RWPE1 (cell line): ENCODE data around the gene APOC4.

ENCODE experiments used
- CTCF ChIA-PET: fragments of 350-600 bp; sonication (Branson Sonifier 250); formaldehyde crosslinking; extraction: SDS; loops from one replicate; lab custom pipeline; 2021; lab: Yijun Ruan, JAX
- POLR2A ChIA-PET: fragments of 400-600 bp; formaldehyde crosslinking; extraction: SDS; loops from one replicate; lab custom pipeline; 2020; ENCODE audit warnings: antibody characterized with exemption; ENCODE audit not compliant: low non-redundant PET; lab: Yijun Ruan, JAX
- DNase-seq: peaks from one replicate; pipeline ENCODE4 v3.0.0; 2012; ENCODE audit warnings: low spot score
- H3K27ac ChIP-seq: fragments of 450-650 bp; 2 replicates; pipeline ENCODE4 v1.5.1; 2017
- TF ChIP-seq, protein P1 (sequence below): fragments of 450-650 bp; conservative IDR thresholded peaks from 2 replicates; pipeline ENCODE4 v1.5.1; 2017; ENCODE audit warnings: low read depth, mild to moderate bottlenecking

Gene APOC4

DNA sequence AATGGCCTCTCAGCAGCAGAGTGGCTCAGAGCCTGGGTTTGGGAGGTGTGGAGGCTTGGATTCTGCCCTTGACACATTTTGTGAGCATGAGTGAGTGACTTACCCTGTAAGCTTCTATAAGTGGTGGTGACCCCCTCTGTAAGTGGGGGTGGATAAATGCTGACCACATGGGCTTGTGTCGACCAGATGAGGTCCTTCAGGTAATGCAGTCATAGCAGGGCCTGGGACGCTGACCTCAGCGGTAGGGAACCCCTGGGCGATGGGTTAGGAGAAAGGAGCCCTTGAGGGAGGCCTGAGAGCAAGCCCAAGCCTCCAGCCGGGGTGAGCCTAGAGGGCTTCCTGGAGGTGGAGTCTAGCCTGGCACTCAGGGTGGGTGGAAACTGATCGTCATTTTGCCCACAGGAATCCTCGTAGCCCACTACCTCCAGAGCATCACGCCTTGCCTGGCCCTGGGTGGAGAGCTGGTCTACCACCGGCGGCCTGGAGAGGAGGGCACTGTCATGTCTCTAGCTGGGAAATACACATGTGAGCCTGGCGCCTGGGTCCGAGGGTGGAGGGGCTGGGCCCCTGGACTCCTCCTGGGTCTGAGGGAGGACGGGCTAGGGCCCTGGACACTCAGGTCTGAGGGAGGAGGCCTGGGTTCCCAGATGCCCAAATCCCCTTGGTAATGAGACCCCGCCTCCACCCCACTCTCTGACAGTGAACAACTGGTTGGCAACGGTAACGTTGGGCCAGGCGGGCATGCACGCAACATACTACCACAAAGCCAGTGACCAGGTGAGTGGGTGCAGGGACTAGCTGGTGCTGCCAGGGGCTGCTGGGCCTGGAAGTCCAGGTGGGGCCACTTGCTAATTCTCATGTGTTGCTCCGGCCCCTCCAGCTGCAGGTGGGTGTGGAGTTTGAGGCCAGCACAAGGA is 41.5 kb upstream of the APOC4 start:
- POLR2A ChIA-PET: no interaction called here
- H3K27ac ChIP-seq: peak overlapping the region; percentile 42
- TF ChIP-seq, protein P1, sequence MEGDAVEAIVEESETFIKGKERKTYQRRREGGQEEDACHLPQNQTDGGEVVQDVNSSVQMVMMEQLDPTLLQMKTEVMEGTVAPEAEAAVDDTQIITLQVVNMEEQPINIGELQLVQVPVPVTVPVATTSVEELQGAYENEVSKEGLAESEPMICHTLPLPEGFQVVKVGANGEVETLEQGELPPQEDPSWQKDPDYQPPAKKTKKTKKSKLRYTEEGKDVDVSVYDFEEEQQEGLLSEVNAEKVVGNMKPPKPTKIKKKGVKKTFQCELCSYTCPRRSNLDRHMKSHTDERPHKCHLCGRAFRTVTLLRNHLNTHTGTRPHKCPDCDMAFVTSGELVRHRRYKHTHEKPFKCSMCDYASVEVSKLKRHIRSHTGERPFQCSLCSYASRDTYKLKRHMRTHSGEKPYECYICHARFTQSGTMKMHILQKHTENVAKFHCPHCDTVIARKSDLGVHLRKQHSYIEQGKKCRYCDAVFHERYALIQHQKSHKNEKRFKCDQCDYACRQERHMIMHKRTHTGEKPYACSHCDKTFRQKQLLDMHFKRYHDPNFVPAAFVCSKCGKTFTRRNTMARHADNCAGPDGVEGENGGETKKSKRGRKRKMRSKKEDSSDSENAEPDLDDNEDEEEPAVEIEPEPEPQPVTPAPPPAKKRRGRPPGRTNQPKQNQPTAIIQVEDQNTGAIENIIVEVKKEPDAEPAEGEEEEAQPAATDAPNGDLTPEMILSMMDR: no peak
- no peak for DNase-seq
- CTCF ChIA-PET: no interaction called here

DNA sequence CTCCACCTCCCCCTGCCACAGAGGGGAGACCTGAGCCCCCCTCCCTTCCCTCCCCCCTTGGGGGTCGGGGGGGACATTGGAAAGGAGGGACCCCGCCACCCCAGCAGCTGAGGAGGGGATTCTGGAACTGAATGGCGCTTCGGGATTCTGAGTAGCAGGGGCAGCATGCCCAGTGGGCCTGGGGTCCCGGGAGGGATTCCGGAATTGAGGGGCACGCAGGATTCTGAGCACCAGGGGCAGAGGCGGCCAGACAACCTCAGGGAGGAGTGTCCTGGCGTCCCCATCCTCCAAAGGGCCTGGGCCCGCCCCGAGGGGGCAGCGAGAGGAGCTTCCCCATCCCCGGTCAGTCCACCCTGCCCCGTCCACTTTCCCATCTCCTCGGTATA is 38.8 kb upstream of the APOC4 start:
- H3K27ac ChIP-seq: peak overlapping the region; percentile 42
- no peak for DNase-seq
- POLR2A ChIA-PET: interaction anchor here (0.5 kb wide), 1 partner anchor 49 kb away, joined by 4 read pairs; no protein-coding TSS in a partner anchor
- CTCF ChIA-PET: interaction anchor here (0.5 to 2.0 kb wide), 14 partner anchors 8 to 381 kb away, joined by 3 to 10 read pairs (median 4); no protein-coding TSS in a partner anchor
- TF ChIP-seq, protein P1: no peak

DNA sequence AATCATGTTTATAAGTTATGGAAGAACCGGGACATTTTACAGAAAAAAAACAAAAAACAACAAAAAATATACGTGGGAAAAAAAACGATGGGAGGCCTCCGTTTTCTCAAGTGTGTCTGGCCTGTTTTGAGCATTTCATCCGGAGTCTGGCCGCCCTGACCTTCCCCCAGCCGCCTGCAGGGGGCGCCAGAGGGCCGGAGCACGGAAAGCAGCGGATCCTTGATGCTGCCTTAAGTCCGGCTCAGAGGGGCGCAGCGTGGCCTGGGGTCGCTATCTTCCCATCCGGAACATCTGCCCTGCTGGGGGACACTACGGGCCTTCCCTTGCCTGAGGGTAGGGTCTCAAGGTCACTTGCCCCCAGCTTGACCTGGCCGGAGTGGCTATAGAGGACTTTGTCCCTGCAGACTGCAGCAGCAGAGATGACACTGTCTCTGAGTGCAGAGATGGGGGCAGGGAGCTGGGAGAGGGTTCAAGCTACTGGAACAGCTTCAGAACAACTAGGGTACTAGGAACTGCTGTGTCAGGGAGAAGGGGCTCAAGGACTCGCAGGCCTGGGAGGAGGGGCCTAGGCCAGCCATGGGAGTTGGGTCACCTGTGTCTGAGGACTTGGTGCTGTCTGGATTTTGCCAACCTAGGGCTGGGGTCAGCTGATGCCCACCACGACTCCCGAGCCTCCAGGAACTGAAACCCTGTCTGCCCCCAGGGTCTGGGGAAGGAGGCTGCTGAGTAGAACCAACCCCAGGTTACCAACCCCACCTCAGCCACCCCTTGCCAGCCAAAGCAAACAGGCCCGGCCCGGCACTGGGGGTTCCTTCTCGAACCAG is 38.2 kb upstream of the APOC4 start:
- POLR2A ChIA-PET: interaction anchor here (0.5 kb wide), 1 partner anchor 49 kb away, joined by 4 read pairs; no protein-coding TSS in a partner anchor
- TF ChIP-seq, protein P1: peak; percentile 97
- DNase-seq: peak; percentile 45
- CTCF ChIA-PET: interaction anchor here (0.6 to 2.0 kb wide), 15 partner anchors 8 to 381 kb away, joined by 3 to 10 read pairs (median 4); no protein-coding TSS in a partner anchor
- peak overlapping the region; percentile 42 for H3K27ac ChIP-seq

DNA sequence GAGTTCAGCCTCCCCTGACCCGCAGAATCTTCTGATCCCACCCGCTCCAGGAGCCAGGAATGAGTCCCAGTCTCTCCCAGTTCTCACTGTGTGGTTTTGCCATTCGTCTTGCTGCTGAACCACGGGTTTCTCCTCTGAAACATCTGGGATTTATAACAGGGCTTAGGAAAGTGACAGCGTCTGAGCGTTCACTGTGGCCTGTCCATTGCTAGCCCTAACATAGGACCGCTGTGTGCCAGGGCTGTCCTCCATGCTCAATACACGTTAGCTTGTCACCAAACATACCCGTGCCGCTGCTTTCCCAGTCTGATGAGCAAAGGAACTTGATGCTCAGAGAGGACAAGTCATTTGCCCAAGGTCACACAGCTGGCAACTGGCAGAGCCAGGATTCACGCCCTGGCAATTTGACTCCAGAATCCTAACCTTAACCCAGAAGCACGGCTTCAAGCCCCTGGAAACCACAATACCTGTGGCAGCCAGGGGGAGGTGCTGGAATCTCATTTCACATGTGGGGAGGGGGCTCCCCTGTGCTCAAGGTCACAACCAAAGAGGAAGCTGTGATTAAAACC is 37.5 kb upstream of the APOC4 start:
- H3K27ac ChIP-seq: peak overlapping the region; percentile 42
- ChIA-PET POLR2A (interaction anchor here (0.7 kb wide), 1 partner anchor 147 kb away, joined by 3 read pairs; no protein-coding TSS in a partner anchor), CTCF (interaction anchor here (0.6 to 2.0 kb wide), 8 partner anchors 9 to 358 kb away, joined by 3 to 10 read pairs (median 4); no protein-coding TSS in a partner anchor)
- TF ChIP-seq, protein P1: peak; percentile 27; the same call in 1 of the 2 replicates
- no peak for DNase-seq

DNA sequence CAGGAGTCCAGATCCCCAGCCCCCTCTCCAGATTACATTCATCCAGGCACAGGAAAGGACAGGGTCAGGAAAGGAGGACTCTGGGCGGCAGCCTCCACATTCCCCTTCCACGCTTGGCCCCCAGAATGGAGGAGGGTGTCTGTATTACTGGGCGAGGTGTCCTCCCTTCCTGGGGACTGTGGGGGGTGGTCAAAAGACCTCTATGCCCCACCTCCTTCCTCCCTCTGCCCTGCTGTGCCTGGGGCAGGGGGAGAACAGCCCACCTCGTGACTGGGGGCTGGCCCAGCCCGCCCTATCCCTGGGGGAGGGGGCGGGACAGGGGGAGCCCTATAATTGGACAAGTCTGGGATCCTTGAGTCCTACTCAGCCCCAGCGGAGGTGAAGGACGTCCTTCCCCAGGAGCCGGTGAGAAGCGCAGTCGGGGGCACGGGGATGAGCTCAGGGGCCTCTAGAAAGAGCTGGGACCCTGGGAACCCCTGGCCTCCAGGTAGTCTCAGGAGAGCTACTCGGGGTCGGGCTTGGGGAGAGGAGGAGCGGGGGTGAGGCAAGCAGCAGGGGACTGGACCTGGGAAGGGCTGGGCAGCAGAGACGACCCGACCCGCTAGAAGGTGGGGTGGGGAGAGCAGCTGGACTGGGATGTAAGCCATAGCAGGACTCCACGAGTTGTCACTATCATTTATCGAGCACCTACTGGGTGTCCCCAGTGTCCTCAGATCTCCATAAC is 36.4 kb upstream of the APOC4 start, which contains the start of gene APOE:
Gene APOE, plus strand, starts transcription at position 360 of the 724 bp plus-strand sequence. CDS start 829 bp downstream, outside the sequence.
- ChIA-PET POLR2A (no interaction called here), CTCF (interaction anchor here (0.7 to 1.2 kb wide), 2 partner anchors 49 to 154 kb away, joined by 3 to 5 read pairs; partner anchors contain the start of gene CLPTM1)
- TF ChIP-seq, protein P1: no peak
- DNase-seq: no peak
- H3K27ac ChIP-seq: peak within 1 kb of the TSS; percentile 42; the same call in 1 of the 2 replicates
